ENCODE measurements around the gene B9D2.

Gene B9D2

DNA sequence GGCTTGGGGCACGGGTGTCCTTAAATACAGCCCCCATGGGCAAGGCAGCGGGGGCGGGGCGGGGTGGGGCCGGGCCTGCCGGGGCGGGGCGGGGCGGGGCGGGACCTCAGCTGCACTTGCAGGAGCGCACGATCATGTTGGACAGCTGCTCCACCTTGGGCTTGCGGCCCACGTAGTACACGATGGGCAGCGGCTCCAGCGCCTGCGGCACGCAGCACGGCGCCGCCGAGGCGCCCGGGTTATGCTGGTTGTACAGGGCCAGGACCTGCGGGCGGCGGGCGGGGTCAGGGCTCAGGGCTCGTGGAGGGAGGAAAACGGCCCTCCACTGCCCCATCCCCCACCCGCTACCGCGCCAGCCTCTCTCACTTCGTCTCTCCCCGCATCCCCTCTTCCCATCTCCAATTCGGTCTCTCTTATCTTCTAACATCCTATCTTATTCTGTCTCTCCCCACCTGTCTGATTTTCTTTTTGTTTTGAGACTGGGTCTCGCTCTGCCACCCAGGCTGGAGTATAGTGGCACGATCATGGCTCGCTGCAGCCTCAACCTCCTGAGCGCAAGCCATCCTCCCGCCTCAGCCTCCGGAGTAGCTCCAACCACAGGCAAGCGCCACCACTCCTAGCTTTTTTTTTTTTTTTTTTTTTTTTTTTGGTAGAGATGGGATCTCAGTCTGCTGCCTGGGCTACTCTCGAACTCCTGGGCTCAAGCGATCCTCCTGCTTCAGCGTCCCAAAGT, 32.8 kb downstream of the B9D2 start:
- Mint-ChIP-seq H3K36me3 (peaks cover 40% of the 10 kb centered on the region), H3K9me3 (no peaks in the 10 kb centered on the region), H3K27me3 (no peaks in the 10 kb centered on the region), H3K27ac (peak overlapping the region; percentile 20), H3K4me3 (no peak overlapping the region), H3K4me1 (peaks cover 70% of the 10 kb centered on the region)
- ATAC-seq, result no peak

DNA sequence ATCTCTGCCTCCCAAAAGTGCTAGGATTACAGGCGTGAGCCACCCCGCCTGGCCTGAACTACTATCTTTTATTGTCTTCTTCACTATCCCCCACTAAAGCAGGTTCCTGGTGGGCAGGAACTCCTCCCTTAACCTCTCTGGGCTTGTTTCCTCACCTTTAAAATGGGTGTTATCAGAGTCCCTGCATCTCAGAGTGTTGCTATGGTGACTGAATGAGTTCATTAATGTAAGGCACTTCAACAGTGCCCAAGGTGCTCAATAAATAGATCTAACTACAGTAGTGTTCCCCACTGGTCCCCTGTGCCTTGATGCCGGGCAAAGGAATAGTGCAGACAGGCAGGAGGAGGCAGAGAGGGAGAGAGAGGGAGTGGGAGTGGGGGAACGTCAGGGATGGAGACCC, 33.5 kb downstream of the B9D2 start:
- Mint-ChIP-seq H3K27ac (peak overlapping the region; percentile 15), H3K36me3 (peaks cover 37% of the 10 kb centered on the region), H3K27me3 (no peaks in the 10 kb centered on the region), H3K4me3 (no peak overlapping the region), H3K9me3 (no peaks in the 10 kb centered on the region), H3K4me1 (peaks cover 70% of the 10 kb centered on the region)
- no peak for ATAC-seq

DNA sequence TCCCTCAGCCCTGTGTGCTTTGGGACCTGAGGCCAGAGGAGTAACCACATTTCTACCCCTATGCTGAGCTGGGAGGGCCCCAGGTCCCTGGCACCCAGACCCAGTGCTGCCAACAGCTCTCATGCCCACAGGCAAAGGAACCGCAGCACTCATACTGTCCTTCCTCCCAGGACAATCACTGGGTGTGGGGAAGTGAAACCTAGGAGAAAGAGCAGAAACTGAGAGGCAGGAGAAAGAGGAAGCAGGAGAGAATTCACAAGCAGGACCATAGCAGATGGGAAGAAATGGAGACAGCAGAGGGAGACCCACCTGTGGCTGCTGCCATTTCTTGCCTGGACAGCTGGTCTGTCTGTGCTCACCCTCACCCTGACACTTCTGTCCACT, 35.1 kb downstream of the B9D2 start:
- Mint-ChIP-seq H3K36me3 (peaks cover 35% of the 10 kb centered on the region), H3K4me1 (peaks cover 75% of the 10 kb centered on the region), H3K9me3 (no peaks in the 10 kb centered on the region), H3K27me3 (no peaks in the 10 kb centered on the region), H3K4me3 (peak overlapping the region; percentile 74), H3K27ac (peak overlapping the region; percentile 80)
- no peak for ATAC-seq

DNA sequence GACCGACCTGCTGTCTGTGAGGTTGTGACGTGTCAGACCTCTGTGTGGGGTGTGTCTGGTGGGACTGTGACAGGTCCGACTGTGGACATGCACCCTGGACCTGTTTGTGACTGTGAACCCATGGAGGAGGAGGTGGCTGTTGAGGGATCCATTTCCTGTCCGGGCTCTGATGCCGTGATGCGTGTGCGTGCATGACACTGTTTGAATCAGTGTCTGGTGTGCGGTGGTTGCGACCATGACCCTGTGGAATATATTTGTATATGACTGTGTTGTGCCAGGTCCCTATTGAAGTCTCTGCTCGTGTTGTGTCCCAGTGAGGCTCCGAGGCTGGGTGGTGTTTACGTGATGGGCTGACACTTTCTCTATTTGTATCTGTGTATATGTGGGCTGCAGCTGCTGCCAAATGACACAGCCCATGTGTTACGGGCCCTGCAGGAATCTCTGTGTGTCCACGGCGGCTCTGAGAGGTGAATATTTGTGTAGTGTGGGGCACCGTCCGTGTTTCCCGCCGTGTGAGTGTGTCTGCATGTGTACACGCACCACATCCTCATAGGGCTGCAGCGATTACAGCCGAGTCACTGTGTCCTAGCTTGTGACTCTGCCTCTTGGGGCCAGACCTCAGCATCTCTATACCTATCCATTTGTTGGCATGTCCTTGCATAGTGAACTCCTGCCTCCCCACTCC, 35.6 kb downstream of the B9D2 start:
- ATAC-seq, result peak; percentile 6
- H3K36me3 Mint-ChIP-seq, result peaks cover 36% of the 10 kb centered on the region
- H3K4me1 Mint-ChIP-seq, result peaks cover 80% of the 10 kb centered on the region
- peak overlapping the region; percentile 80 for H3K27ac Mint-ChIP-seq
- peak overlapping the region; percentile 74 for H3K4me3 Mint-ChIP-seq
- H3K27me3 Mint-ChIP-seq, result no peaks in the 10 kb centered on the region
- no peaks in the 10 kb centered on the region for H3K9me3 Mint-ChIP-seq

DNA sequence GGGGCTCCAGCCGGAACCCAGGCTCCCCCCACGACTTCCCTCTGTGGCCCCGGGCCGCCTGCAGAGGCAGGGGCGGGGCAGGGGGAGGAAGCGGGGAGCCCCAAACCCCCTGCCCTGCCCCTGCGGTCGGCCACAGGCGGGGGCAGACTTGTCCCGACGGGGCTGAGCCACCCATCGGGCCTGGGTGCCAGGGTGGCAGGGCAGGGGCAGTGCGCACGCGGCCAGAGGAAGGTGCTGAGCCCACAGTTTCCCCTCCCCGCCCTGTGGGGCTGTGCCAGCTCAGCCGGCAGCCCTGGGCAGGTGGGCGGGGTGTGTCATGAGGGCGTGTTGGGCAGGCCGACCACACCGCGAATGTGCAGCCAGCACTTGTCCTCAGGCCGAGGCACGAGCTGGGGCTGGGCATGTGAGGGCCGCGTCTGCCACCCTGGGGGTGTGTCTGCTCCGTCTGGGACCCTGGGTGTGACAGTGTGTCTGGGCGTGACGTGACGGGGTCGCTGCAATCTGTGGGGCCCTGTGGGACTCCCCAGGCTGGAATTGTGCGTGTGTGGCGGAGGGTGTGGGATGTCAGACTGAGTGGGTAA, 36.3 kb downstream of the B9D2 start:
- Mint-ChIP-seq H3K4me3 (peak overlapping the region; percentile 74), H3K4me1 (peaks cover 86% of the 10 kb centered on the region), H3K27ac (peak overlapping the region; percentile 80), H3K36me3 (peaks cover 43% of the 10 kb centered on the region), H3K9me3 (no peaks in the 10 kb centered on the region), H3K27me3 (no peaks in the 10 kb centered on the region)
- peak; percentile 87 for ATAC-seq

DNA sequence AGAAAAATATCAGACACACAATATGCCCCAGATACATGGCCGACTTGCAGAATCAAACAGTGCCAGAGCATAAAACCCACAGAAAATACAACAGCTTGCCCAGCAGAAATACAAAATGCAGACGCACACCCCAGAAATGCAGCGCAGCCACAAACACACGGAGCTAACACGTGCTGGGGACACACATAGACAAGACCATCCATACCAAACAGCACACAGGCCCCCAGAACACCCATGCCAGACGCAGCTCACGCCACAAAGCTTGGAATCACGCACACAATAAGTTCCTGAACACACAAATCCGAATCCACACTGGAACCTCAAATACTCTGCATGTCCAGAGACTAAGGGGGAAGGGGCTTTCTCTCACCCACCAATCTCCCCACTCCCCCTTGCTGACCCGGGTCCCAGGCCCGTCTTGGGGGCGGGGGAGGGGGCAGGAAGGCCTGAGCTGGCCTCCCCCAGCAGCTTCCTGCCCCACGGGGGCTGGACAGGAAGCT, 36.8 kb downstream of the B9D2 start:
- no peaks in the 10 kb centered on the region for H3K9me3 Mint-ChIP-seq
- H3K4me1 Mint-ChIP-seq, result peaks cover 91% of the 10 kb centered on the region
- peak overlapping the region; percentile 80 for H3K27ac Mint-ChIP-seq
- peak overlapping the region; percentile 74 for H3K4me3 Mint-ChIP-seq
- ATAC-seq, result no peak
- H3K27me3 Mint-ChIP-seq, result no peaks in the 10 kb centered on the region
- H3K36me3 Mint-ChIP-seq, result peaks cover 42% of the 10 kb centered on the region

DNA sequence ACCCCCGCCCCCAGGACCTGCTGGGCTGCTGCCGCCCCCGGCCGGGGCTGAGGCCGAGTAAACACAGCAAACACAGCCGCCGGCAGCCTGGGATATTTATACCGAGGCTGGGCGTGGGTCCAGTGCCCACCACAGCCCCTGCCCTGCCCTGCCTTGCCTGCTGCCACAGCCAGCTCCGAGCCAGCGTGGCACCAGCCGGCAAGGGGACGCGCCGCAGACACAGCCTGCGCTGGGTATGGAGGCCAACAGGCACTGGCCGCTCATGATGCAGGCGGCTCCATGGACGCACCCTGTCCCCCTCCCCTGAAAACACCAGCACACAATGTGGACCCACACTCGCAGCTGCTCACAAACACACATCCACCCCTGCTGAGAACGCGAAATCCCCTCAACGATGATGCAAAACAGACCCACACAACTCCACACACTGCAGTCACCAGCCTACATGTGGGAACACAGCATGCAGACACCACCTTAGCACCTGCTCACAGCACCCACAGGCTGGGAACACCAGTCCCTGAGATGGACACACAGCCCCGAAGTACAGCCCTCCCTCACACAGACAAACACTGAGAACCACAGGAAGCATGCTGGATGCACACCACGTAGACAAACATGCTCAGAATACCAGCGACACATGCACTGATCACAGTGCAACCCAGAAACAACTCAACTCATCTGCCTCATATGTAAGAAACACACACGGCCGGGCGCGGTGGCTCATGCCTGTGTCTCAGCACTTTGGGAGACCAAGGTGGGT, 37.8 kb downstream of the B9D2 start:
- Mint-ChIP-seq H3K36me3 (peaks cover 32% of the 10 kb centered on the region), H3K9me3 (no peaks in the 10 kb centered on the region), H3K4me1 (peaks cover 87% of the 10 kb centered on the region), H3K27ac (peak overlapping the region; percentile 80), H3K27me3 (no peaks in the 10 kb centered on the region), H3K4me3 (peak overlapping the region; percentile 74)
- peak; percentile 68 for ATAC-seq

DNA sequence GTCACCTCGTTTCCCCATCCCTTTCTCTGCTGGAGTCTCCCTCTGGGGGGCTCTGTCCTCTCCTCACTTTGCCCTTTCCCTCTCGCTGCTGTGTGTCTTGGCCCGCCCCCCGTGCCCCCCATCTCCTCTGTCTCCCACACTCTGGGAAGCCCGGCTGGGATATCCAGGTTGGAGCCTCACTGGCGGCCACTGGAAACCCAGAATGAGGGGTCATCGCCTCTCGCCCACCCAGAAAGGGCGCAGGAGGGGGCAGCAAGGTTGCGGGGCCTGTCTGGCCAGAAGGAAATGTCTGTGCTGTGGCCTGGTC, 38.4 kb downstream of the B9D2 start:
- Mint-ChIP-seq H3K4me3 (no peak overlapping the region), H3K9me3 (no peaks in the 10 kb centered on the region), H3K27ac (peak overlapping the region; percentile 80), H3K27me3 (no peaks in the 10 kb centered on the region), H3K36me3 (peaks cover 28% of the 10 kb centered on the region), H3K4me1 (peaks cover 84% of the 10 kb centered on the region)
- no peak for ATAC-seq

DNA sequence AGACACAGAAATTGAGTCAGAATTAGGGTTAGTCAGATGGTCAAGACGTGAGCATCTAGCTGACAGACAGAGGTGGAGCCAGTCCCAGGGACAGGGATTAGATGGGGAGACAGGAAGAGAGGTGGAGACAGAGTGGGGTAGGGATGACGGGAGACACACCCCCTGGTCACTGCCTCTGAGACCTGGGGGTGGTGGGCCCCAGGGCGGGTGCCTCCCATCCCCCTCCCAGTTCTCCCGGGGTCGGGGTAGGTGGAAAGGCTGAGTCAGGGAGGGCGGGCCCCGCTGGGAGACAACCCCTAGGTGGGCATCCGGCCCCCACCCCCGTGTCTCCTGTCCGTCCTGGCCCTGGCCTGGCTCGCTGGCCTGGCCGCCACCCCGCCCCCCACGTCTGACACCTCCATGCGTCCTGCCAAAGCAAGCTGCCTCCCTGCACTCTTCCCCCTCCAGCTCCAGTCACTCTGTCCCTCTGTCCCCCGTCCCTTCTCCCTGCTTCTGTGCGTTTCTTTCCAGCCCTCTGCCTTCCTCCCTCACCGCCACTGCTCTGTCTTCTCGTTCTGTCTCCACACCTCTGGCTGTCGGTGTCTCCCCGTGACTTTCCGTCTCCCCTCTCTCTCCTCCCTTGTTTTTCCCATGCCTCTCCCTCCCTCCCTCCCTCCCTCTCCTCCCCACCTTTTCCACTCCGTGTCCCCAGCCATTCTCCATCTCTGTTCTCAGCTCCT, 38.9 kb downstream of the B9D2 start:
- Mint-ChIP-seq H3K9me3 (no peaks in the 10 kb centered on the region), H3K36me3 (peaks cover 25% of the 10 kb centered on the region), H3K4me3 (peak overlapping the region; percentile 35), H3K4me1 (peaks cover 79% of the 10 kb centered on the region), H3K27ac (peak overlapping the region; percentile 80), H3K27me3 (no peaks in the 10 kb centered on the region)
- ATAC-seq, result no peak

DNA sequence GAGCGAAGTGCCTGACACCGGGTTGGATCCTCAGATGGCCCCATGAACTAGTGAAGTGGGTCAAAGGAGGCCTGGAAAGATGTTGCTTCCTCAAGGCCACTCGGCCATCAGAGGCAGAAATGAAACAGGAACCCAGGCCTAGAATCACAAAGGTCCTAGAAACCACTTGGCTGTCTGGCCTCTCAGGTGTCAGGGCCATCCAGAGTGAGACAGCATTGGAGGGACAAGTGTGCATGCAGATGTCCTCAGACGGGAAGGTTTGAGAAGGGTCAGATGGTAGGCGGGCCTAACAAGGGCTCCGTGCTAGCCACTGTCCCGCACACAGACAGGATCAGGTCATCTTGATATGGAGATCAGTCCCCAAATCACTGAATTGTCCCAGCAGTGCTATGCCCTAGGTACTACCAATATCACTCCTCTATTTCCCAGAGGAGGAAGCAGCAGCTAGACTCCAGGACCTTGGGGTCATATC, 39.7 kb downstream of the B9D2 start:
- Mint-ChIP-seq H3K36me3 (peaks cover 33% of the 10 kb centered on the region), H3K4me3 (no peak overlapping the region), H3K27ac (peak overlapping the region; percentile 80), H3K27me3 (no peaks in the 10 kb centered on the region), H3K4me1 (peaks cover 78% of the 10 kb centered on the region), H3K9me3 (no peaks in the 10 kb centered on the region)
- no peak for ATAC-seq

DNA sequence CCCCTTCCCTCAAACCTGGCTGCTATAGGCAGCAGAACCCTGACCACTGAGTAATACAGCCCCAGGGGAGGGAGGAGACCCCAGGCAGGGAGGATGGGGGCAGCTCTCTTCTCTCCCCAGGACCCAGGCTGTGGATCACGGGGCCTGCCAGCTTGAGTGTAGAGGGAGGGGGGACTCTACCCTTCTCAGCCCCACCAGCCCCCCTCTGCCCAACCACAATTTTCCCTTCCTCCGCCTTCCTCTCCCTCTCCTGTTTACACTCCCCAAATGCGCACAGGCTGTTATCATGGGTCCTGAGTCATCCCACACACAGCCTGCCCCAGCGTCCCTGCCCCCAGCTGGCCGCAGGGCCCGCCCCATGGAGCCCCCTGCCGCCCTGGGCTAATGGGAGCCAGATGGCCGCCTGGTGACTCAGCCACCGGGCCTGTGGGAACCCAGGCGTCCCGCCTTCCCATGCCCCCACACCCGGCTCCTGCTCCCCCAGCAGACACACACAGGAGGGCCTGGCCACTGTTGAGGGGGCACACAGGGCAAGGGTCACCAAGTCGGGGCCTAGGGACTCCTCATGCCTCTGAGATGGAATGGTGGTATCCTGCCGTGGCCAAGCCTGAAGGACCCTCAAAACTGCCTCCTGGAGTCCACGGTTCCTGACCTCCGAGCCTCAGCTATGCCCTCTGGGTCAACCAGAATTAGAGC, 40.4 kb downstream of the B9D2 start:
- Mint-ChIP-seq H3K36me3 (peaks cover 33% of the 10 kb centered on the region), H3K4me3 (no peak overlapping the region), H3K27ac (peak overlapping the region; percentile 80), H3K27me3 (no peaks in the 10 kb centered on the region), H3K9me3 (no peaks in the 10 kb centered on the region), H3K4me1 (peaks cover 71% of the 10 kb centered on the region)
- no peak for ATAC-seq

DNA sequence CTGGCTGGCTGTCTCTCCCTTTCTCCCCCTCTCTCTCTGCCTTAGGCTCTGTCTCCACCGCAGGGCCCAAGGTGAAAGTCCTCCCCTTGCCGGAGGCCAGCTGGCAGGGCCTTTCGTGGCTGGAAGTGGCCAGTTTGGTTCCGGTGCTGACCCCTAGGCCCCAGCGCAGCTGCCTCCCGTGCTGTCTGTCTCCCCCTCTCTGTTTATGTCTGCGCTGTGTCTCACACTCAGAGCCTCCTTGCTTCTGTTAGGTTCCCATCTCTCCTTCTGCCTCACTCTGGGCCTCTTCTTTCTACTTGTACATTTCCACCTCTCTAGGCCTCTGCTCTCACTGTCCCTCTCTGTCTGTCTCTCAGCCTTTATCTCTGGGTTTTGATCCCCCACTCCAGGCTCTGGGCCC, 40.9 kb downstream of the B9D2 start:
- Mint-ChIP-seq H3K4me1 (peaks cover 71% of the 10 kb centered on the region), H3K36me3 (peaks cover 33% of the 10 kb centered on the region), H3K27me3 (no peaks in the 10 kb centered on the region), H3K9me3 (no peaks in the 10 kb centered on the region), H3K27ac (peak overlapping the region; percentile 80), H3K4me3 (peak overlapping the region; percentile 3)
- ATAC-seq, result no peak

DNA sequence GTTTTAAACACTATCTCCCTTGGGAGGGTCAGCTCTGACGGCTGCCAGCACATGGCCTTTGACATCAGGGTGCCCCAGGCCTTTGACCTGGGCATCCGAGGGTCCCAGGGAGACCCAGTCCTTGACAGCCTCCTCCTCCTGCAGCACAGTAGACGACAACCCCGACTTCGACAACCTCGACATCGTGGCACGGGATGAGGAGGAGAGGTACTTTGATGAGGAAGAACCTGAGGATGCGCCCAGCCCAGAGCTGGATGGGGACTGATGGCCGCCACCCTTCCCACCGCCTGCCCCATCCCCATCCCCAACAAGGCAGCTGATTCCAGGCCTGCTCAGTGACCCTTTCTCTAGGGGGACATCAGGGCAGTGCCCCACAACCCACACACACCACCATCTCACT, 41.5 kb downstream of the B9D2 start:
- H3K27me3 Mint-ChIP-seq, result no peaks in the 10 kb centered on the region
- H3K9me3 Mint-ChIP-seq, result no peaks in the 10 kb centered on the region
- H3K36me3 Mint-ChIP-seq, result peaks cover 35% of the 10 kb centered on the region
- ATAC-seq, result no peak
- peak overlapping the region; percentile 80 for H3K27ac Mint-ChIP-seq
- no peak overlapping the region for H3K4me3 Mint-ChIP-seq
- peaks cover 71% of the 10 kb centered on the region for H3K4me1 Mint-ChIP-seq

DNA sequence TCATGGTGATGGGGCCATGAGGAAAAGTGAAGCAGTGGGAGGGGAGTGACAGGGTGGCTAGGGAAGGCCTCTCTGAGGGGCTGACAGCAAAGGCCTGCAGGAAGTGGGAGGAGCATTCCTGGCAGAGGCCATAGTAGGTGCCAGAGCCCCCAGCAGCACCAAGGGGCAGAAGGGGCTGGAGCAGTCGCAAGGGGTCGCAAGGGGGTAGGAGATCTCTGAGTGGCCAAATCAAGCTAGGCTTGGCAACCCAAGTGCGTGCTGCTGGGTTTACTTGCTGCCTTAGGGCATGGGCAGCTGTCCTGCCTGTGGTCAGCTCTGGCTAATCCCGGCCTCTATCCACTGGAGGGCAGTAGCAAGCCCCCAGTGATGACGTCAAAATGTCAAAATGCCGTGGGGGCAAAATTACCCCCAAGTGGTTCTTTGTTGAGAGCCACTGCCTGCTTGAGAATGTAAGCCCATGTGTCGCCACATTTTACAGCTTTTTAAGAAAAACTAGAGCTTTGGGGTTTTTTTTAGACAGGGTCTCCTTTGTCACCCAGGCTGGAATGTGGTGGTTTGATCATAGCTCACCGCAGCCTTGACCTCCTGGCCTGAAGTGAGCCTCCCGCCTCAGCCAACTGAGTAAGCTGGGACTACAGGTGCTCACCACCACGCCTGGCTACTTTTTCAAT, 42.2 kb downstream of the B9D2 start:
- Mint-ChIP-seq H3K9me3 (no peaks in the 10 kb centered on the region), H3K36me3 (peaks cover 42% of the 10 kb centered on the region), H3K4me1 (peaks cover 71% of the 10 kb centered on the region), H3K27me3 (no peaks in the 10 kb centered on the region), H3K27ac (peak overlapping the region; percentile 80), H3K4me3 (no peak overlapping the region)
- no peak for ATAC-seq
